Thymus (tissue), 14 donors: ENCODE results near the gene POMC. TPM values are rescaled to one million over a fixed set of nuclear protein-coding genes. Genes with fewer than 3 reads are reported as not detected.
"Not testable (repeated sequence)": the region's sequence is repeated elsewhere in the genome, so short reads cannot be mapped to it uniquely, and the experiment has no call there.

Experiments
- DNase-seq, 9 donors: peaks; one replicate each; pipeline ENCODE4 v3.0.0-alpha.2; 2013; ENCODE audit warnings: low spot score in 9 of 9, low read depth in 6 of 9, missing footprints in 1 of 9
- H3K27ac ChIP-seq, 2 donors: one replicate each; pipeline ENCODE4 v1.5.1; 2013; ENCODE audit warnings: control low read depth in 1 of 2, low read depth in 1 of 2, low read length in 1 of 2, mild to moderate bottlenecking in 1 of 2, moderate library complexity in 1 of 2
- H3K27me3 ChIP-seq, 2 donors: one replicate each; pipeline ENCODE4 v1.5.1; 2013; ENCODE audit warnings: low read length in 1 of 2; ENCODE audit not compliant: control insufficient read depth in 2 of 2, insufficient read depth in 1 of 2
- H3K36me3 ChIP-seq, 2 donors: one replicate each; pipeline ENCODE4 v1.5.1; 2013; ENCODE audit warnings: low read length in 1 of 2, mild to moderate bottlenecking in 1 of 2, moderate library complexity in 1 of 2; ENCODE audit not compliant: control insufficient read depth in 2 of 2, insufficient read depth in 2 of 2
- H3K4me1 ChIP-seq, 2 donors: one replicate each; pipeline ENCODE4 v1.5.1; 2013; ENCODE audit warnings: low read length in 2 of 2; ENCODE audit not compliant: control insufficient read depth in 2 of 2, insufficient read depth in 2 of 2
- H3K4me3 ChIP-seq, 2 donors: one replicate each; pipeline ENCODE4 v1.5.1; 2013; ENCODE audit warnings: low read length in 2 of 2, control low read depth in 1 of 2, mild to moderate bottlenecking in 1 of 2
- H3K9me3 ChIP-seq, 2 donors: one replicate each; pipeline ENCODE4 v1.5.1; 2013; ENCODE audit warnings: low read length in 1 of 2, mild to moderate bottlenecking in 1 of 2; ENCODE audit not compliant: control insufficient read depth in 2 of 2, insufficient read depth in 1 of 2
- WGBS: extraction: QIAGEN DNeasy Blood & Tissue Kit; methylation state at CpG from one replicate; pipeline ENCODE4 v1.1.7; 2013; 5-methylcytosine and 5-hydroxymethylcytosine counted together
- long read RNA-seq, 10 donors: transcript quantifications; one replicate each; lab custom pipeline, GENCODE V29; 2026
- polyA plus RNA-seq: library from polyadenylated mRNA; stranded (reverse); fragments of 200-250 nt; gene quantifications from one replicate; pipeline ENCODE4 v1.2.3, GENCODE V29; 2013
- total RNA-seq: library from RNA; stranded (reverse); fragments of 120-200 nt; gene quantifications from one replicate; pipeline ENCODE4 v1.2.4, GENCODE V29; 2013
- donor health status: healthy.

POMC gene
- total RNA-seq (11.7 TPM), polyA plus RNA-seq (20.3 TPM)
- long read RNA-seq, donor 1: 0 reads
- long read RNA-seq, donor 2, partial matches to known transcripts: 0 of 1 reads
- long read RNA-seq, donor 2, other reads (novel, unspliced or antisense): 0 of 1 reads
- long read RNA-seq, donor 3, partial matches to known transcripts: 26 of 28 reads
- long read RNA-seq, donor 3, other reads (novel, unspliced or antisense): 0 of 28 reads
- long read RNA-seq, donor 4, partial matches to known transcripts: 0 of 1 reads
- long read RNA-seq, donor 4, other reads (novel, unspliced or antisense): 0 of 1 reads
- long read RNA-seq, donor 5, partial matches to known transcripts: 0 of 5 reads
- long read RNA-seq, donor 5, other reads (novel, unspliced or antisense): 0 of 5 reads
- long read RNA-seq, donor 6, partial matches to known transcripts: 7 of 8 reads
- long read RNA-seq, donor 6, other reads (novel, unspliced or antisense): 0 of 8 reads
- long read RNA-seq, donor 7, partial matches to known transcripts: 20 of 21 reads
- long read RNA-seq, donor 7, other reads (novel, unspliced or antisense): 0 of 21 reads
- long read RNA-seq, donor 8, partial matches to known transcripts: 0 of 1 reads
- long read RNA-seq, donor 8, other reads (novel, unspliced or antisense): 0 of 1 reads
- long read RNA-seq, donor 9: 0 reads
- long read RNA-seq, donor 10, partial matches to known transcripts: 0 of 1 reads
- long read RNA-seq, donor 10, other reads (novel, unspliced or antisense): 0 of 1 reads

DNA sequence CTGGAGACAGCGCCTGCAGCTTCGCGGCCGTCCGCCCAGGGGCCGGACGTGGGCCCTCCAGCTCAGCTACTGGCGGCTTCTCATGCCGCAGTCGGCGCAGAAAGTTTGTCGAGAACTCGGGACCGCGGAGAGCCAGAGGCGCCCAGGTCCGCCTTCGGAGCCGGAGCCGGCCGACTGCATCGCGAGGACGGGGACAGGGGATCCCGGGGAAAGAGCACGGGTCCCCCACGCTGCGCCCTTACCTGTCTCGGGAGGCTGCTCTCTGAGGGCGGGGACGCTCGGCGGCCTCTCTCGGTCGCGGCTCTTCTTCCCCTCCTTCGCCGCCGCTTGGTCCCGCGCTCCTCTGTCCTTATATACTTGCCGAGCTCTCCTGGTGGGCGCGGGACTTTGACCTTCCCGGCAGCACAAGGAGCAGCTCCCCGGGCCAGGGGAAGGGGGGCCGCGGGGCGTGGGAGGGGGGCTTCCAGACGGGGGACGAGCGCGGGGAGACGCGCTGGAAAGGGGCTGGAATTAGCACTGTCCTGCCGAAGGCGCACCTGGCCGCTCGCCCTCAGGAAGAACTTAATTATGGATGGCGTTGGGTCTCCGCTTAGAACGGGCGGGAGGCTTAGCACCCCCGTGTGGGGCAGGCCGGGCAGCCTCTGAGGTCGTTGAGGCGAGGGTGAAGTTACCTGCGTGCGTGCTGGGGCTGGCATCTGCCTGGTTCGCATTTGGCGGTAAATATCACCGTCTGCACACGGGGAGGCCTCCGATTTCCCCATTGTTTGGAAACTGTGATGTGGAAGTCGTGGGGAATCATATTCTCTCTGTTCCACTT is at the start of gene POMC:
POMC (minus strand) TSS at position 325 of the 817 bp plus-strand sequence. CDS start 3,808 bp downstream, outside the sequence.
- peak in 1 of 9 donors; percentile 33 for DNase-seq
- peaks cover 38 to 81% of the 10 kb centered on the region in 2 donors for H3K27me3 ChIP-seq

DNA sequence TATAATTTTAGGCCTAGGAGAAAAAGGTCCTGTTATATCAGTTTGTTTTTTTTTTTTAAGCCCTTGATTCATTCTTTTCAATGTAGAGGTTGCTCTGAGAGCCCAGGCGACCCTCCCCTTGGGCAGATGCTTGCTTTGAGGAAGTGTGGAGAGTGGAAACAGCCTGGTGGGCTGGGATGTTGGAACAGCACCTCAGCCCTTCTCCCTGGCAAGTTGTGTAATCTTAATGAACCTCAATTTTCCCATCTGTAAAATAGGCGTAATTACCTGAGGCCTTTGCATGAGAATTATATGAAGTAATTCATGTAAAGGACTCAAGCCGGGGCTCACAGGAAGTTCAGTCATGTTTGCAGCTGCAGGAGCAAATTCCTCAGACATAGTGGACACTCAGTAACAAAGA is 49.7 kb upstream of the POMC start:
- 95% methylated on average over 3 of the region's 3 CpGs for whole genome bisulfite sequencing
- Histone ChIP-seq H3K4me1 (peaks cover 0 to 15% of the 10 kb centered on the region in 2 donors), H3K36me3 (no peaks in the 10 kb centered on the region), H3K27ac (no peak overlapping the region), H3K9me3 (no peaks in the 10 kb centered on the region), H3K4me3 (no peak overlapping the region), H3K27me3 (no peaks in the 10 kb centered on the region)
- no peak for DNase-seq

More for the DNA sequence above, at the start of gene POMC:
- Histone ChIP-seq H3K9me3 (peaks cover 0 to 4% of the 10 kb centered on the region in 2 donors), H3K27ac (no peak within 1 kb of the TSS), H3K4me1 (peaks cover 0 to 20% of the 10 kb centered on the region in 2 donors), H3K36me3 (no peaks in the 10 kb centered on the region), H3K4me3 (peak within 1 kb of the TSS; percentile 26 to 47)
- 6% methylated on average over 75 of the region's 75 CpGs for WGBS

DNA sequence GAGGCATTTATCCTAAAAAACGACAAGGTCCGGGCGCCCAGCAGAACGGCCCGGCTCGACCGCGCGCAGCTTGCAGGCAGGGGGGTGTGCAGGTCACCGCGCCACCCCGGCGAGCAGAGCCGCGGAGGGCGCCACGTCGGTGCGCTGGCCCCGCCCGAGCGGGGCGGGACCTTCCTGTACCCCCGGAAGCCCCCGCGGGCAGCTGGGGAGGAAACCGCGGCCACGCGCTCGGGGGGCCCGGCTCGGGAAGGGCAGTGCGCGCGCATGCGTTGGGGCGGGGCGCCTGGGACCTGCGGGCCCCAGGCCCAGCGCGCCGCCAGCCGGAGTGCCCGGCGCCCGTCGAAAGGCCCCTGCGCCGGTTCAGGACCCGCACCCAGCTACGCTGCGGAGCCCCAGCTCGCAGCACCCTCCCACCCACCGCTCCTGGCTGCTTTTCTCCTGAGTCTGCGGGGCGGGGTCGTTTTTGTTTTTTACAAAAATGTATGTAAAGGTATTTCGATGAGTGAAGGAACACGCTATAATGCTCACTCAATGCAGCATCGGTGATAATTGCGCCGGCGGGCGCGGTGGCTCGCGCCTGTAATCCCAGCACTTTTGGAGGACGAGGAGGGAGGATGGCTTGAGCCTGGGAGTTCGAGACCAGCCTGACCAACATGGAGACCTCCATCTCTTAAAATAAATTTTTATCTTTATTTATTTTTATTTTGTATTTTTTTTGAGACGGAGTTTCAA is 47.7 kb upstream of the POMC start:
- peak overlapping the region; percentile 65 to 74 for H3K4me3 ChIP-seq
- H3K9me3 ChIP-seq: no peaks in the 10 kb centered on the region
- 3% methylated on average over 71 of the region's 71 CpGs for WGBS
- no peaks in the 10 kb centered on the region for H3K27me3 ChIP-seq
- no peaks in the 10 kb centered on the region for H3K36me3 ChIP-seq
- peak in 8 of 9 donors; percentile 68 to 94 (median 88) for DNase-seq
- H3K4me1 ChIP-seq: peaks cover 0 to 16% of the 10 kb centered on the region in 2 donors
- H3K27ac ChIP-seq: peak overlapping the region; percentile 86 to 91

DNA sequence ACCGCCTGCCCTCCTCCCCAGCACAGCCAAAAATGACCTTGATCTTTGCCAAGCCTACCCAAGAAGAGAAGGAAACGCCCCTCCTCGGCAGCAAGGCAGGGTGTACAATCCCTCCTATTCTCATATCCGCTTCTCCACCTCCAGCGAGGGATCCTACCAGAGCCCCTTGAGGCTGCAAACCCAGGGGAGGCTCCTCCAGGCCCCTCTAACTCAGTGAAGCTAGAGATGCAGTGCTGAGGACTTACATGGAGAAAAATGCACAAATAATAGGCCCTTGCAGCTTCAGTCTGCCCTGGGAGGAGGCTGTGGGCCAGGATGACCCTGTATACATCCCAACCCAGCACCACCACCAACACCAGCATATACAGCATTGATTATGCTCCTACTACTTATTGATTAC is 46.9 kb upstream of the POMC start:
- DNase-seq: no peak
- whole genome bisulfite sequencing: 95% methylated on average over 5 of the region's 5 CpGs
- Histone ChIP-seq H3K9me3 (no peaks in the 10 kb centered on the region), H3K4me3 (no peak overlapping the region), H3K27me3 (no peaks in the 10 kb centered on the region), H3K4me1 (peaks cover 0 to 23% of the 10 kb centered on the region in 2 donors), H3K27ac (peak overlapping the region; percentile 38 to 64), H3K36me3 (no peaks in the 10 kb centered on the region)

DNA sequence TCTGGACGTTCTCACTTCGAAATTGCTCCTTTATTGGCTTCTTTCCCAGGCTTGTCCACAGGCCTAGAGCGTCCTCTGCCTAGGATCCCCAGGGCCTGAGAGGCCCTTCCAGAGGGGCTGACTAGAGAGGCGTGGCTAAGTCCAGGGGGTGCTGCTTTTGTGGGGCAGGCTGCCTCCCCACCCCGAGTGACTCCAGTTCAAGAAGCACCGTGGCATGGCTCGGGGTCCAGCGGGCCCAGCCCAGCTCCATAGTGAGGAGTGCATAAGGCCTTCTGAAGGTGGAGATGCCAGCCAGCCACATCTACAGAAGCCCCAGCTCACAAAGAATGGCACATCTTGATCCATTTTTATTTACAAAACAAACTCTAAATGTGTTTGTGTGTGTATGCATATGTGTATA is 44.8 kb upstream of the POMC start:
- no peak overlapping the region for H3K27ac ChIP-seq
- H3K4me3 ChIP-seq: no peak overlapping the region
- no peak for DNase-seq
- no peaks in the 10 kb centered on the region for H3K36me3 ChIP-seq
- WGBS: 93% methylated on average over 8 of the region's 8 CpGs
- H3K27me3 ChIP-seq: no peaks in the 10 kb centered on the region
- peaks cover 12 to 39% of the 10 kb centered on the region in 2 donors for H3K4me1 ChIP-seq
- no peaks in the 10 kb centered on the region for H3K9me3 ChIP-seq

DNA sequence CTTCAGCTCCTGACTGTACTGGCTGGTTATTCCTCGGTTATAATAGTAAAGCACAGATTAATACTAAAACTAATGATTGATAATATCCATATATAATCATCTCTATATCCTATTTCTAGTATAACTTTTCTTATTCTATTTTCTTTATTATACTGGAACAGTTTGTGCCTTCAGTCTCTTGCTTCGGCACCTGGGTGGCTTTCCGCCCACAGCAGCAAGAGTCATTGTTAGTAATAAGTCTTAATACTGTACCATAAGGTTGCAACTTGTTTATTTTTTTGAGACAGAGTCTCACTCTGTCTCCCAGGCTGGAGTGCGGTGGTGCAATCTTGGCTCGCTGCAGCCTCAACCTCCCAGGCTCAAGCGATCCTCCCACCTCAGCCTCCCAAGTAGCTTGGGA is 42.5 kb upstream of the POMC start:
- H3K9me3 ChIP-seq, H3K36me3 ChIP-seq, H3K27me3 ChIP-seq, H3K4me3 ChIP-seq, H3K27ac ChIP-seq, DNase-seq: not testable (repeated sequence)
- WGBS: 96% methylated on average over 6 of the region's 6 CpGs
- peaks cover 18 to 45% of the 10 kb centered on the region in 2 donors for H3K4me1 ChIP-seq

DNA sequence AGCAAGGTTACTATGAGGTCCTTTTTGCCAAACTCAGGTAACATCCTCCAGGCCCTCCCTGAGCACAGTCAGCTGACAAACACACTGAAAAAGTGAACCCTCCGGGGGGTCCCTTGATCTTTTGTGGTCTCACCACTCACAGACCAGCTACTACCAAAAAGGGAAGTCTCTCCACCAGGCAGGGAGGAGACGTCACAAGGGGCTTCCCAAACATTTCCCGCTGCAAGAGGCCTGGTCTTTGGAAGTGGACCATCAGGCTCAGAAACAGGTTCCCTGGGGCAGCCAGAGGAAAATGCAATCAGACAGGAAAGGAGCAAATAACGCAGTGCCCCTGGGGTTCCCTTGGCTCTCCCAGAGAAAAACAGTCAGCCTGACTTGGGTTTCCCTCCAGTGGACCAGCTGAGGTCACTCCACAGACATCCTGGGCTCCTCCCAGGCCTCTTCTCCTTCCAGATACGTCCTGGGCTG is 38.7 kb upstream of the POMC start:
- Histone ChIP-seq H3K27me3 (peaks cover 0 to 12% of the 10 kb centered on the region in 2 donors), H3K36me3 (no peaks in the 10 kb centered on the region), H3K27ac (no peak overlapping the region), H3K9me3 (no peaks in the 10 kb centered on the region), H3K4me1 (peaks cover 22 to 48% of the 10 kb centered on the region in 2 donors), H3K4me3 (no peak overlapping the region)
- WGBS: 23% methylated on average over 5 of the region's 5 CpGs
- DNase-seq: peak in 1 of 9 donors; percentile 63

DNA sequence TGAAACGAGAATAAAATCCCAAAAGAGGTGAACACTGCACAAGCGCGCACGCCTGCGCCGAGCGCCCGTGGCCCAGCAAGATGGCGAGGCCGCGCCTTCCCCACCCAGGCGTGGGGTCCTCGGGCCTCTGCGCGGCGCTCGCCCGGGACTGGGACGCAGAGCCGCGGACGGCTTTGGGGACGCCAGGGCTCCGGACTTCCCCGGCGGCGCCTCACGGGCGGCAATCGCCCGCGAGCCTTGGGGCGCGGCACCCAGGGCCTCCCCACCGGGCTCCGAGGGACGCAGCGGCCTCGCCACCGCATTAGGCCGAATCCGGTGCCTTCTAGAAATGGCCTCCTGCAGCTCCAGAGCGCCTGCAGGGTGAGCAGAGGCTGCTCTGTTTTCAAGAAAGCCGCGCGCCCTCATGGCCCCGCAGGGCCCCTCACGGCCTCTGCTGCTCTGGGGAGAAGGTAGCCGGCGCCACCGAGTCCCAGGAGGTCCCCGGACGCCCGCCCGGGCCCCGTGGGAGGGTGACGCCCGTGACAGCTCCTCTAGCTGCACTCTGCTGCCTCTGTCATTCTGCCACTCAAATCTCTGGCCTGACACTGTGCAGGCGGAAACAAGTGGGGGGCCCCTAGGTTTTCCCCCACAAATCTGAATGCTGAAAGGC is 35.9 kb upstream of the POMC start:
- peak overlapping the region in 1 of 2 donors; percentile 15 for H3K4me3 ChIP-seq
- no peaks in the 10 kb centered on the region for H3K9me3 ChIP-seq
- 68% methylated on average over 59 of the region's 59 CpGs for WGBS
- H3K27ac ChIP-seq: peak overlapping the region in 1 of 2 donors; percentile 42
- H3K27me3 ChIP-seq: peaks cover 0 to 14% of the 10 kb centered on the region in 2 donors
- peaks cover 16 to 35% of the 10 kb centered on the region in 2 donors for H3K4me1 ChIP-seq
- H3K36me3 ChIP-seq: no peaks in the 10 kb centered on the region
- DNase-seq: peak in 1 of 9 donors; percentile 46
